GM19328 (cell line): Measurements from ENCODE around the gene PSD2.

Source experiments
- ATAC-seq: cut with Tn5 transposase; IDR thresholded peaks from one replicate; pipeline ENCODE4 v1.9.1; 2021; ENCODE audit warnings: mild to moderate bottlenecking, moderate library complexity; ENCODE audit not compliant: unreplicated experiment

PSD2 gene

DNA sequence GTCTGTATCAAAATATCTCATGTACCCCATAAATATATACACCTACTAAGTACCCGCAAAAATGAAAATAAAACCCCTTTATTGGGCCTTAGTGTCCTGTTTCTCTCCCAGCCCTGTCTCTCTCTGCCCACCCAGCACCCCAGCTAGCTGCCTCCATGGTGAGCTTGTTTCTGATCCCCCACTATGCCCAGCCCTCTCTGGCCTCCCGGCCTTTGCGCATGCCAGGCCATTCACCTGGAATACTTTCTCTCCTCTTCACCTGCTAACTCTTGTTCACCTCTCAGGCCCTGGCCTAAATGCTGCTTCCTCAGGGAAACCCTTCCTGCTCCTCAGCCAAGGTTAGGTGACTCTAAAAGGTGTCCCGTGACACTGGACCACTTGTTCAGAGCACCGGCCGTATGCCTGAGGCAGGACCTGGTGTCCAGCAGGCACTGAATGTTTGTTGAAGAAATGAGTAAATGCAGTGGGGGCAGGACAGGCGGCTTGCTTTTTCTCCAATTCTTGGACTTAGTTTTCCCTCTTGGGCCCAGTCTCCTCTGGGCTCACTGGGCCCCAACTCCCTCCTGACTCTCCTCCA lies 58.5 kb downstream of the PSD2 start:
- ATAC-seq: no peak

DNA sequence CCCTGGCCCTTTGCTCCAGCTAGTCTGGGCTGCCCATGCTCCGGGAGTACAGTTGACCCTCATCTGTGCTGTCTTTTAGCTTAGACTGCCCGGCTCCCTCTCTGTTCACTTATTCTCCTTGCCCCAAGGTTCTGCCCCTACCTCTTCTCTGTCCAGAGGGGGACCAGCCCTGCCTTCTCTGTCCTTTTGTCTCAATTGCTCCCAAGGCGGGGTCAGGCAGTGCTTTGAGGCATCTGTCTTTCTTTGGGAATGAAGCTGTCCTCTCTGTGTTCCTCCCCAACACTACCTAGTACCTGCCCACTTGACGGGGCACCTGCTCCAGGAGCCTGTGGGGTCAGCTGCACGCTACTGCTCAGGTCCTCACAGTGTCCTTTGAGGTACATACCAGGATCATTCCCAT lies 59.3 kb downstream of the PSD2 start:
- no peak for ATAC-seq

DNA sequence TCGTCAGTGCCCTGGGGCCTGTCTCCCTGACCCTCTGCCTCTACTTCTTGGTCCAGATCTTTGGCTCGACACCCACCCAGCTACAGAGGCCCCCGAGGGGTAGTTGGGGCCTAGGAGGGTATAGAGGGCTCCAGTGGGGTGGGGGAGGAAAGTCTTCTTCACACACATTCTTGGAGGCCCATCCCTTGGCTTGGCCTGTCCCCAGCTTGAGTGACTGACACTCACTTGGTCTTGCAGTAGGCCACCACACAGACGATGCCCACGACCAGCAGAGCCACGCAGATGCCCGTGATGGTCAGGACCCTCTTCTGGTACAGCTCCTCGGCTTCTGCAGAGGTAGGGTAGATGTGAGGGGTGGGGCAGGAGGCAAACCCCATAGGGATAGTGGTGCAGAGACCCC lies 59.8 kb downstream of the PSD2 start:
- ATAC-seq: no peak

DNA sequence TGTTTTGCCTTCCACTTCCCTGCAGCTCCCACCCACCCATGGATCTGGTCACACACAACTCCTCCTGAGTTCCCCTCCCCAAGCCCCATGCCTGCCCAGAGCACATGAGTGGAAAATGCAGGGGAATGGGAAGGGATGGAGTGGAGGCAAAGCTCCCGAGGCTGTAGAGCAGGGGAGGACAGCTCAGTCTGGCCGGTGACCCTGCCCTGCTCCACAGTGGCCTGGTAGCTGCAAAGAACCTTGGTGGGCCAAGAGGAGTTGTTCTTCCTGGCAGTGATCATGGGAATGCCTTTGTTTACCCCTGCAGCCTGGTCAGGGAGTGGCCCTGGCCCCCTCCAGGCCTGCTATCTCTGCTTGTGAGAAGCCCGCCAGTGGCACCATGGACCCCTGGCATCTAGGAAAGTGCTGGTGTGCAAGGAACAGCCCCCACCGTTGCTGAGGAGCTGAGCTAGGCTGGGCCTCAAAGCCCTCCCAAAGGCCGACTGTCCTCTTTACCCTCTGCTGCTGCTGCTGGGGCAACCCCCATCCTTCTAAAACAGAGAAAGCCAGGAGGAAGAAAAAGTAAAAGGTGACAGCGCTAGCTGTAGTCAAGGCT lies 60.4 kb downstream of the PSD2 start:
- ATAC-seq: no peak

DNA sequence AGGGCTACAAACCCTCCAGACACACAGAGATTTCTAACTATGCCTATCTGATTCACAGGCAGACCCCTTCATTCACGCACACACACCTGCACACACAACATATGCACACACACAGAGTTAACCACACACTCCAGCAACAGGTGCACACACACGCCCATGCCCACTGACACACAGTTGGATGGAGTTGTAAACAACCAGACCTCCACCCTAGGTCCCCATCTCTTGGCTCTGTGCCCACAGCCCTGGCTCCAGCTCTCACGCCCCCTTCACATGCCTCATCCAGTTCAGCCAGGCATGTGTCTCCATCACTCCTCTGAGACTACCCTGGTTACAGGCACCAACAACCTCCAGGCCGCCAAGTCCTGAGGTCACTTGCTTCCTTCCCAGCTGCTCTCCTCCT lies 61.1 kb downstream of the PSD2 start:
- no peak for ATAC-seq

DNA sequence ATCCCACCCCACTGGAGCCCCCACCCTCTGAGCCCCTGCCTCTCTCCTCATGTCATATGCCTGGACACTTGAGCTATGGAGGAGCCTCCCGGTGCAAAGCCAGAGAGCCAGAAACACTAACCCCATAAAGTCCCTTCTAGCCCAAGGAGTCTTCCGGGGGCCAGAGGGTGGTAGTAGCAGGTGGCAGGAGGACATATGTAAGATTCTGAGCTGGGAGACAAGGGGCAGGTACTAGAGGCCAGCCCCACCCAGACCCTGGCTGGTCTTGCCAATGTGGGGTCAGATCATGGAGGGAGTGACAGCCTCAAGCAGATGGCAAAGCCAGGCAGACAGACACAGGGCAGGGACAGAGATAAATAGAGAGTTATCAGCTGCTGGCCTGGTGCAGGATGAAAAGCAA lies 63.4 kb downstream of the PSD2 start:
- no peak for ATAC-seq

DNA sequence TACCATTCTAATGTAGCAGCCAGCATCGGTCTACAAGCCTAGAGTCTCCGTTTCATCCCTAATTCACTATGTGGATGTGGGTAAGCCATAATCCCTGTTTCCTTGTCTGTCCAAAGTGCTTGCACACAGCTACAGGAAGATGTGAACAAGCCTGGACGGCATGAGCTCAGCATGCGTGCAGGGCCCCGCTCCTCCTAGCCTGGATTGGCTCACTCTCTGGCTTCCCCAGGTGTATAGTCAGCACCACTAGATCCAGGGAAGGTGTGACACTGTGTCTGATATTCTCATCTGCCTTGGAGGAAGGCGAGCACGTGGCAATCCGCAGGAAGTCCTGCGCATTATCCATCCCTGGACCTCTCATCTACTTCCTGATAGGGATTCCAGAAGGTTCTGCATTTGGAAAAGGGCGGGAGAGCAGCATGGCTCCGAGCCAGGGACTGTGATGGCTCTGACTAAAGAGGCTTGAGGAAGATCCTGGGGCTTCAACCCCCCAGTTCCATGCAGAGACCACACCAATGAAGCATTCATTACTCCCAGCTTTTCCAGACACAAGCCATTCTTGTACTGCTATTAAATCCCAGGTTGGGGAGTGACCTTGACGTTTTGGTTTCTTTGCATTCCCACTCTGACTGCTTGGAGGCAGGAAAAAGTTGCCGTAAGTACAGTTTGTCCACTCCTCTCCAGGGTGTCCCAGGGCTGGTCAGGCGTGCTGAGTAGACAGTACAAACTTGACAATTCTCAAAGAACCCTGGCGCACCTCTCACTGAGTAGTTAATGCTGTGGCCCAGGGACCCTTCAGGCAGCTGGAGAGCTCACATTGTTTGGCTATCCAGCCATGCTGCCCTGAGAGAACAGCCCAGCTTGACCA lies 65.6 kb downstream of the PSD2 start:
- ATAC-seq: no peak

DNA sequence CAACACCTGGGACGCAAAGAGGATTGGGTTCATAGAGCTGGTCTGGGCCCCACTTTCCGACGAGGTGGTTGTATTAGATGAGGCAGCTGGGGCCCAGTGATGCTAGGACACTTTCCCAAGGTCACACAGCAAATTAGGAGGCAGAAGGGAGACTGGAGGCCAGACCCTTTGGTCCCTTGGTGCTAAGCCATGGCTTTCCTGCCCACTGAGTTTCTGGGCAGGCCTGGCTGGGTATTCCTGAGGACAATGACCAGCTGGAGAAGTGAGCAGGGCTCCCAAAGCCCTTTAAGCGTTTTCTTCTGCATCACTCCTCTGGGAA lies 66.2 kb downstream of the PSD2 start:
- ATAC-seq: no peak

DNA sequence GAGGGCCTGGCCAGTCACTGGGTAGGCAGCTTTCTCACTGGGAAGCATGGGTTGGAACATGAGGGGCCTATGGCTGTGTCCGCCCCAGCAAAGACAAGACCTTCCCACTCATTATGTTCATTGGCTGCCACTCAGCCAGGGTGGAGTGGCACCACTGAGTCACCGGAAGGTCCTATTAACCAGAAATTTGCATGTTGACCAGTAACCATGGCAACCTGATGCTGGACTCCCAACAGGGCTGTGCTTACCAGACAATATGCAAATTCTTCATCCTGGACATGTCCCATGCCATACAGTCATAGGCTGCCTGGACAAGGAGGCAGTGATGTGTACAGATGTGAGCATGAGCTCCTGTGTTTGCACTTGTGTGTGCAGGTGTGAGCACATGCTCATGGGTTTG lies 66.7 kb downstream of the PSD2 start:
- no peak for ATAC-seq

DNA sequence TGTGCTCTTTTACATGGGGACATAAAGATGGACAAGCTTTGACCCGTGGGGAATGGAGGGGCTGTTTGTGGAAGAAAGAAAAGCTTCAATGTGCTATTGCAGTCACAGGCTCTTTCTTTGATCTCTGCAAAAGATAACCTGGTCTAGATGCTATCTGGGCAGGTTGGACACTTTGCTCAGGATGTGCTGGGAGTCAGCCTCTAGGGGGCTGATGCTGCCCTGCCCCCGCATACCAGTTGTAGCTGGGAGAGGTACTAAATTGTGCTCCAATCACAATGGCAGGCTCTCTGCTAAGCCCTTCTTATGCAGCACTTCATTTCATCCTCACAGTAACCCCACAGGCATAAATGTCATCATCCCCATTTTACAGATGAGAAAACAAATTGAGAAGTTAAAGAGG lies 67.2 kb downstream of the PSD2 start:
- ATAC-seq: no peak

DNA sequence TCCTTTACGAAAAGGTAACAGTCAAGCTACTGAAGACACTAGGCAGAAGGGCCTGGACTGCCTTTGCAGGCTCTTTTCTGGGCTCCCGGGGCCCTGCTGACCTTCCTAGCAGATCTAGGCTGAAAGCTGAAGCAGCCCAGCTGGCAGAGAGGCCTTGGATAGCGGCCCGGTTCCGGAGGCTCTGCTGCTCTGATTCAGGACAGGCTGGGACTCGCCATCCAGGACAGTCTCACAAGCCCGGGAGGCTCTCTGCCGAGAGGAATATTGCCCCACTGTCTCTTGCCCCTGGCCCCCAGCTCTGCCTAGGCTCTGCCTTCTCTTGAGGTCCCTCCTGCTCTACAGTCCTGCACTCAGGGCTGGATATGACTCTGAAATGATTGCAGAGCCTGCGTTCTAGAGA lies 67.8 kb downstream of the PSD2 start:
- no peak for ATAC-seq

DNA sequence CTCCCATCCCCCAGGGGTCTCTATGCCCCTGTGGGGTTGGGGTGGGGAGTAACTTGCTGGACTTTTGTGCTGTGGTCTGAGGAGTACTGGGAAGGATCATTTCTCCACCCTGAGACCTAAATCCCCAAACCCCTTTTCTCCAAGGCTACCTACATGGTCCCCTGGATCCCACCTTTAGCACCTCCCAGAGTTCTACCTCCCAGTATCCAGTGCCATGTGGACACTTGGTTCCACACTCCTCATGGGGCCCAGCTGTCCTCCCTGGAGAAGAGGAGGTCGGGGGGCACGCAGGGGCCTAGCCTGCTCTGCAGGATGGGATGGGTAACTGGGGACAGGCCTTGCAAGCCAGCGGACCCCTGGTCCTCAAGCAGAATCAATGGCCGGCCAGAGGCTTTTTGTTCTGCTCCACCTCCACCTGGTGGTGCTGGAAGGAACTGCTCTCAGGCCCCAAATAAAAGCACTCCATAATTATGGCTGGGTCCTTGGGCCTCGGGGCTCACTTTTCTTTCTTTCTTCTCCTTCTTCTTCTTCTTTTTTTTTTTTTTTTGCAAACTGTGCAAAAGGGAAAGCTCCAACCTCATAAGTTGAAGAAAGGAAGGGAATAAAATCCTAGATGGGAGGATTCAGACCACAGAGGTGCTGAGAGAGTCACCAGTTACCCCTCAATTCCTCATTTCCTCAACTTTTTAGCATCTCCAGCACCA lies 68.4 kb downstream of the PSD2 start:
- ATAC-seq: peak; percentile 50

DNA sequence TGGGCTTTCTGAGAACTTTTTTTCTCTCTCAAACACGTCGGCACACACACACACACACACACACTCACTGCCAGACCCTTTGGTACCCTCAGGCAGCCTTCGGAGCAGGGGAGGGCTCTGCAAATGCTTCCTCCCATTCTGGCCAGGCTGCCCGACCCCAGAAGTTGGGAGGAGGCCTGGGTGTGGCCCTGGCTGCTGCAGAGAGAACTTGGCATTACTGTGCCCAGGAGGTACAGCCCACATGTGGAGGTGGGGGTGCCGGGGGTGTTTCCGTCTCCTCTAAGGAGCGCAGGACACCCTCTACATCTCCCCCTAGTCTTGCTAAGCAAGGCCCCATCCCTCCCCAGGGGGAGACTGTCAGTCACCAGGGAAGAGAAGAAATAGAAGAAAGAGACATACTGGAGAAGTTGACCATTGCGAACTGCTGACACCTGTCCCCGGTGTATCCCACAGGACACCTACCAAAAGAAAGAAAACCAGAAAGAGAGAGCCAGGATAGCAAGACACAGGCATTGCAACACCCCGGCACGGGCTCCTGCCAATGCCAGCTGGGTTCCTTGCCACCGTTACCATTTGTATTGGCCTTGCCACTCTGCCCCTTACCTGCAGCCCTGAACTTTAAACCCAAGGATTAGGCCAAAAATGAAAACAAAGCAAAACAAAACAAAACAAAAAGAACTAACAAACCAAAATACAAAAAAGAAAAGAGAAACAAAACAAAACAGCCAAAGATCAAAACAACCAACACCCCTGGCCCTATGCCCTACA lies 69.3 kb downstream of the PSD2 start:
- ATAC-seq: no peak

DNA sequence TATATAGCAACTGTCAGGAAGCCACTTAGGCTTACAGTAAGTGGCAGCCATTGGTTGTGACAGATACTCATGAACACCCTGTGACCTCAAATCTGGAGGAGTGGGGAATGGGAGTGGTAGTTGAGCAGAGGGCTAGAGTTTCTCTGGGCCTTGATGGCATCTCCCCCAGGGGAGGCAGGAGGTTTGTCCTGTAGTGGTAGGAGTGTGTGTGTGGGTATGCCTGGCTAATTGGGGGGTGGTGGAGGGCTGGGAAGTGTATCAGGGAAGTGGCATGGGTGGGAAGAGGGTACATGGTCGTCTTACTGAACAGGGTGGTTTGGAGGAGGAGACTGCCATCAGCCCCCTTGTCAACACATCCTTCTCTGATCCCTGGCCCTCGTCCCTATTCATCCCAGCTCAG lies 71.5 kb downstream of the PSD2 start:
- ATAC-seq: no peak

DNA sequence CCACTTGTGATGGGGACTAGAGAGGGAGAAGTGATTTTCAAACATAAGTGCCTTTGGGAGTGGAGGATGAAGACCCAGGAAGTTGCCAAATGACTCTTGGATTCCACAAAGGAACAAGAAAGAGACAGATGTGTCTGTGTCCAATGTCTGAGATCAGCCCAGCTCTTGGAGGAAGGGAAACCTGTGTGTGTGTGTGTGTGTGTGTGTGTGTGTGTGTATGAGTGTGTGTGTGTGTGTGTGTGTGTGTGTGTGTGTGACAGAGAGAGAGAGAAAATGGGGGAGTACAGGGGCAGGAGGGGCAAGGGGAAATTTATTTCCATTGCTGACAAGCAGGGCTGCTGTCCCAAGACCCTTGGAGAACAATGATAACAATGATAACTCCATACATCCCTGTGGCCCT lies 72.0 kb downstream of the PSD2 start:
- ATAC-seq: no peak

DNA sequence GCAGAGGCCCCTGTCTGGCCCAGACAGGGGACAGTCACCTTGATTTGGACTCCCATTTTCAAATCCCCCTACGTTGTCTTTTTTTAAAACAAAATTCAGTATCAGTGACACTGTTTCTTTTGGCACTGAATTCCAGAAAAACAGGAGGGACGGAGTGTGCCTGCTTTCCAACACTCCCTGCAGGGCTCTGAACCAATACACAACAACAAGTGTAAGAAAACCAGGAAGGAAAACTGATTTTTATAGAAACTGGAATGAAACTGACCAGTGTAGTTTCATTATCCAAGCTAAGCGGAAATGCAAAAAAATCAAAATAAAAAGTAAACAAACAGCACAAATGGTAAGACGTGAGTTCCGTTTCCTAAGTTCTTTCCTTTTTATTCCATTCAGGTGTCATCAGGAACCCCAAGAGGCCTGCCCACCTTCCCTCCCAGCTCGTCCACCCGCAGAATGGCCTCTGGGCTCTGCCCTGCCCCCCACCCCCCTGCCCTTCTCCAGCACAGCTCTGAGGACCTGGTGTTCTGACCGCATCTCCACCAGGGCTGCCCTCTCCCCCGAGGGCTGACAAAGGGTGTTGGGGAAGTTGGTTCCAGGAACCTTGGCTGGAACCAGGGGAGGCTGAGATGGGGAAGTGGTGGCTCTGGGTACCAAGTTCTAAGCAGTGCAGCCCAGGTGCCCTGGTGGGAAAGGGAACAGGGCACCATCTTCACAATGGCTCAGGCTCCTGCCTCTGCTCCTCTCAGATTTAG lies 73.6 kb downstream of the PSD2 start:
- no peak for ATAC-seq

DNA sequence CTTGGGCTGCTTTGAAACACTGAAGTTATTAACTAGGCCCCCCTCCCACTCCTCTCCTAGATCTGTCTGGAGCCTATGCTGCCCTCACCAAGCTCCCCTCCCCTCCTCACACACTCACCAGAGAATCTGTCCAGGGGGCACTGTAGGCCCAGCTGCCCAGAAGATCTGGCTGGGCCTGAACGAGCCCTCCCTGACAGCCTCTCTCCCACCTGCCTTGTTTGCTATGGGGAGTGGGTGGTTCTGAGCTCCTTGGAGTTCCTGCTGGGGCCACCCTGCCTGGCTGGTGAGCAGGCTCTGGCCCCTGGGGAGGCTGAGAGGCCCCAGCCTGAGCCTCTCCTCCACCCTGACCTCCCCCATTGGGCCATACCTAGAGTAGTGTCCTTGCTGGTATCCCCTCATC lies 75.1 kb downstream of the PSD2 start:
- ATAC-seq: no peak

DNA sequence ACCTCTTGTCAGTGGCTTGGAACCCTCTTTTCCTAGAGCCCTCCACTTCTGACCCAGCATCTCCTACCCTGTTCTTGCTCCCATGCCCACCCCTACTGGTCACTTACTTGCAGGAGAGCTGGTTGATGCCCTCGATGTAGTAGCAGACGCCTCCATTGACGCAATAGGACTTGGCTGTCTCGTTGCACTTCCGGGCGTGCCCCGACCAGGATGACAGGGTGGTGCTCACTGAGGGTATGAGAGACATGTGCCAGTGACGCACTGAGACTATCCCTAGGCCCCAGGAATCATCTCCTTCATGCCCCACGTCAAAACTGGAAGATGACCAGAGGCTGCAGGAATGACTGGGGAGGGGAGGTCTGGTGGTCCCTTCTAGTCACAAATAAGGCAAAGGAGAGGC lies 76.0 kb downstream of the PSD2 start:
- no peak for ATAC-seq

DNA sequence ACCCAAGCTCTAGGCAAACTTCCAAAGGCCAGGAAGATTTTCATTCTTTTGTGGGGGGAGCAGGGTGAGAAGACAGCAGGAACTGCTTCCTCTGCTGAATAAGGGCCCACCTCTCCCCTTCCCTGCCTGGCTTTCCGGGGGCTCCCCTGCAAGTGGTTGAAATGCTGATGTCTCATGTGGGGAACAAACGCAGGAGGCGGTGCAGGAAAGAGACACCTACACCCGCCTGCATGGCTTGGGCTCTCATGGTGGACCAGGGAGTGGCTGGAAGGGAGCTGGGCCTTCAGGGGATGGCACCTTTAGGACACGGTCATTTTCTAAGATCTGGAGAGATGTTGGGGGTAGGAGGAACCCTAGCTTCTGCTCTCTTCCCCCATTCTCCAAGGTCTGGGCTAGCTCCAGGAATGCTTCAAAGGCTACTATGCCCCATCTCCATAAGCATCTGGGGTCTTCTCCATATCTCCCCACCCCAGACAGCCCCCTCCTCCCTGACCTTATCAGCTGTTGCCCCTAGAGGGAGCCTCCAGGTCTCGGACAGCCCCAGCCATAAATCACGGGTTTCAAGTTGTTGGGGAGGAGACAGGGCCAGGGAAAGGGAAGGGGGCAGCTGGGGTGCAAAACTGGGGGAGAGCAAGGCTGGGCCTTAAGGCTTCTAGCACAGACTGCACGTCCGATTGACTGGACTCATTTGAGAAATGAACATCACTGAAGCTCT lies 76.6 kb downstream of the PSD2 start:
- no peak for ATAC-seq
